HG03060 (cell line): Measurements from ENCODE around the gene CAP2.

Experiments used
- ATAC-seq: cut with Tn5 transposase; IDR thresholded peaks from one replicate; pipeline ENCODE4 v1.9.1; 2021; ENCODE audit warnings: low read depth, moderate number of reproducible peaks; ENCODE audit not compliant: unreplicated experiment

The CAP2 gene

DNA sequence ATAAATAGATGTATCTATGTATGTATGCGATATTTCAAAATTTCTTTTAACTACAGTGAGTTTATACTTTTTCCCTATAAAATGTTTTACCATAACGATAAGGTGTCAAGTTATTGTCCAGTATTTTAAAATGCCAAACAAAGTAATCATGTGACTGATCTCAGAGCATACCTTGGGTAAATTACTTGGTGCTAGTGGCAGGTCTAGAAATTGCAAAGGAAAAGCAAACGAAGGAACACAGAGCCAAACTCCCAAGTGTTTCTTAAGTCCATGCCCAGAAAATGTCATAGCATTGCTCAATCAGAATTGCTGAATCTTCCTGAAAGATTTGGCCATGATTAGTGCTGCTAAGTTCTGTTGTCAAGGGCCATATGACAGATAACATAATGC lies 77.5 kb downstream of the CAP2 start:
- ATAC-seq = no peak

DNA sequence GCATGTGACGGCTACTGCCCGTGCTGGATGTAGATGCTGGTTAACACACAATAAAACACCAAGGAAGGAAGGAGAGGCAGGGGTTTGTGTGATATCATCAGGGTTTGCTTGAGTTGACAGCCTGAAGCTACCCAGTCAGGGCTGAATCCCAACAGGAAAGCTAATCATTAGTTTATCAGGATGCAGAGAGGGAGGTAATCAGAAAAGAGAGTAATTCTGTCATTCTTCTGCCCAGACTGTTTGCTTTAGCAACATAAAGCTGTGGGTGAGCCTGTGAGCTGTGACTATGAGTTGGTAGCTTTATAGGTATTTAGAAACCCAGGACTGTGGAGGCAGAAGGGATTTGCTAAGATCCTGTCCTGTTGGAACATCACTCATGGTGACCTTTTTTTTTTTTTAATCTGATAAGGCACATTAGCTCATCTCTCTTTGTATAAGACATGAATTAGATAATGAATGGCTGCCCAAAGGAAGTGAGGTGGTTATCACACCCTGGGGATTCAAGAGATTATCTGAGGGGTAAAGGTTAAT lies 79.3 kb downstream of the CAP2 start:
- no peak for ATAC-seq

DNA sequence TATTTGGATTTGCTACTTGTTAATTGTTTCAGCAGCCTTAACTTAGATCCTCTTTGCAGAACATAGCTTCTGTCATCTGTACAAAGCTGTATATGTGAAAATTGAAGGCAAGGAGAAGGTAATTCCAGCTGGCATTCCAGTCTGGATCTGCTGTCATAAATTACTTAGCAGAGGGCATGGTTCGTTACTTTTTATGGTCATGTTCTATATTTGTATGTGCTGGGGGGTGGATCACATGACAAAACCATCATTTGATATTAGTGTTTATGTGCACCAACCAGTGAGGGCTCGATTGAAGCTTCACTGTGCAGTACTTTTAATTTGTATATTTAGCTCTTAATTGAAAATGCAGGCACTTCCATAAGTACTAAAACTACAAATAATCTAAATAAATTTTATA lies 80.2 kb downstream of the CAP2 start:
- no peak for ATAC-seq

DNA sequence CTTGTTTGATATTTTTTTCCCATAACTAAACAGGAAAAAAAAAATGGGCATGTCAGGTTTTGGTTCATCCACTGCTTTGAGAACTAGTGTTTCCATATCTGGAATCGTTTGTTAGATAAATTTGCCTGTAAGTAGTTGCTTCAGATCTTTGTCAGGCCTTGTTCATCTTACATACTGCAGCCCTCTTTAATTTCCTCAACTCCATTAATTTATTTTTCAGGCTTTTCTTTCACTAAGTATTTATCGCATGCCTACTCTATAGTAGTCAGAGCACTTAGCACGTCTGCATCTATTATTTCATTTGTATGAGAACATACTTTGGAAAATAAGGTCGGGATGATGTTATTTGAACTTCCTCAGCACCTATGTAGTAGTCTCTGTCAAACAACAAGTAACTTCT lies 80.9 kb downstream of the CAP2 start:
- ATAC-seq = no peak

DNA sequence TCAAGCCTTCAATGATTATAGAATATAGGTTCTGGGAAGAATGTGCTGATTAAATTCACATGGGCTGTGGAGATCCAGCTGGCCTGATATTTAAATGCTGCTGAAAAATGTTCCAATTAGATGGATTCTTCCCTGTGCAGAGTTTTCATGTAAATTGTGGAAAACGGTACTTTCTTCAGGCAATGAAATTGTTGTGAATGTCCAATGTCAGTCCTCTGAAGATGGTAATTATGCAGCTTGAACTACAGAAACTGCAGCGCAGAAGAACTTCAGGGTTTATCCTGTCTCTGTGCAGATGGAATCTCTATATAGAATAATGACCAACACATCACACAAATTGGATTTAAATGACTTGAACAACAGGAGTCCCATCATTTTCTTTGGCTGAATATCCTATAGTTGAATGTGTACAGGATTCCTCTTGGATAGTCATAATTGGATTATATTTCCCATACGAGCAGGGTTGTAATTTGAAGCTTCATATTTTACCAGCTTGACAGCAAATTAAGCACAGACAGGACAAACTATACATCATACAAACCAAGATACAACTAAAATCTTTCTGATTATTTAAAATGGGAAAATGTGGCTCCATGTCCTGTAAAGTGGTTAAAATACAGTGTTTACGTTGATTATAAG lies 82.3 kb downstream of the CAP2 start:
- no peak for ATAC-seq

DNA sequence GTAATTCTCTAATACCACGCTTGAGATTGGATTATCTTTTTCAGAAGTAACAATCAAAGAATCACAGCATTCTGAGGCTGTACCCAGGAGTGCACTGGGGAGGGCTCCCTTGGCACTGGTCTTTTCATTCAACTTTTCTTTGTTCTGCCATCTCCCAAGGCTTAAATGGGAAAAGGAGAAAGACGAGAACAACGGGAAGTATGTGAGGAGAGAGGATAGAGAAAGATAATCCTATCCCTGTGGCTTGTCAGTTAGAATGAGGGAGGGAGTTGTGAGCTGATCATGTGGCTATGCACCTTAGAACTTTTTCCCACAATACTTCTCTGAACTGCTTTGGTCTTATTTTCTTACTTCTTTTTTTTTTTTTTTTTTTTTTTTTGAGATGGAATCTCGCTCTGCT lies 83.1 kb downstream of the CAP2 start:
- no peak for ATAC-seq

DNA sequence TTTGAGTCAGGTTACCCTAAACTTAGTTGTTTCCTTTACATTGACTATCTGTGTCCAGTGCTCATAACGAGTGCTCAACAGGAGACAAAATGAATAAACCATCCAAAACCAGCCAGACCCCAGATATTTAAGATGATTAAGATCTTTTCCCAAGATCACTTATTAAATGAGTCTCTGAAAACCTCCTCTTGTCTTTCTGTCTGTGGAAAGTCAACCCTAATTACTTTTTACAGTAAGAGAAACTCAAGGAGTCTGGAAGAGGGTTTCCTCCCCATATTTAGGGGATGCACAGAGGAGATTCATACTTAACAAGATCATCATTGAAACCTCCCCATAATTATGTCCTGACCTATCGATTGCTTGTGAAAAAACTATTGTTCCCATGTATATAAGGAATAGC lies 84.0 kb downstream of the CAP2 start:
- ATAC-seq = no peak

DNA sequence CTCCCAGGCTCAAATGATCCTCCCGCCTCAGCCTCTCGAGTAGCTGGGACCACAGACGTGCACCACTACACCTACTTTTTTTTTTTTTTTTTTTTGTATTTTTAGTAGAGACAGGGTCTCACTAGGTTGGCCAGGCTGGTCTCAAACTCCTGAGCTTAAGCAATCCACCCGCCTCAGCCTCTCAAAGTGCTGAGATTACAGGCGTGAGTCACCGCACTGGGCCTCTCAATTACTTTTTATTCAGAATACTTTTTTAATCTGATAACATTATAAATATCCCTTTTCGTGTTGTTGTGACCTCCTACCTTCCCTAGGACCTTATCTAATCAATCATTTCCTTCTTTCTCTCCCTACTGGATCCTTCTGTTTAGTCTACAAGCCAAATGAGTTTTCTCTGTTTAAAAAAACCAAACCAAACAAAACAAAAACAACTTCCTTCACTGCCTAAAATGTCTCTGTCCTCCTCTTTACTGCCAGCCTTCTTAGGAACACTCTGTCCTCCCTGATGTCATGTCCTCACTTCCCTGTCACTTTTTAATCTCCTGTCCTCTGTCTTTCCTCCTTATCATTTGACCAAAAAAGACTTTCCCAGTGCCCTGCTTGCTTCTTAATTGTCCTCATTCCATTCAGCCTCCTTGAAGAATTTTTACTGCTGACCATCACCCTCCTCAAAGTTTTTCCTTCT lies 85.0 kb downstream of the CAP2 start:
- ATAC-seq = no peak

DNA sequence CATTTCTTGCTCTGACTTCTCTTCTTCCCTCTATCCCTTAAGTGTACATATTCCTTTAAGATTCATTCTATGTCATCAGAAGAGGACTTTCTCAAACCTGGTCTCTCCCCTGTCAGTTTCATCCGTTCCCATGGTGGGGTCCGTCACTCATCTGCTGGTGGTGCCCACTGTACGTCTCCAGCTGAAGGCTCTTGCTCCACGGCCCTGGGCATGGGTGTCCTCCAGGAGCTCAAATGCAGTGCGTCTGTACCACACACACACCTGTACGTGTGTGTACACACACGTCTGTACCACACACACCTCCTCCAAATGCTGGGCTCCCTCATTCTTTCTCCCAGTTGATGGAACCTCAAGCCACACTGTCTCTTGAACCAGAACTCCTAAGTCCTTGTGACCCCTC lies 85.6 kb downstream of the CAP2 start:
- ATAC-seq = no peak

DNA sequence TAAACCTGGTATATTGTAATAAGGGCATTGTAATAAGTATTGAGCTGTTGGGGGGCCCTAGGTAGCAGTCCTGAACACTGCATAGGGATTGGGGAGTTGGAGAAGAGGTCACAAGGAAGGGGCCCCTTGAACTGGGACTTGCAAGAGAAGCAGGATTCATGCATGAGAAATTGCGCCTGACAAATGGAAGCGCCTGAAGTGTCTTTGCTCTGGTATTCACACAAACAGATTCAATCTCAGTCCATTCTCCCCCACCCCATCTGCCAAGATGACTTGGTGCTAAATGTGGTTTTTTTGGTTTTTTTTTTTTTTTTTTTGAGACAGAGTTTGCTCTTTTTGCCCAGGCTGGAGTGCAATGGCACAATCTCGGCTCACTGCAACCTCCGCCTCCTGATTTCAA lies 87.1 kb downstream of the CAP2 start:
- no peak for ATAC-seq

DNA sequence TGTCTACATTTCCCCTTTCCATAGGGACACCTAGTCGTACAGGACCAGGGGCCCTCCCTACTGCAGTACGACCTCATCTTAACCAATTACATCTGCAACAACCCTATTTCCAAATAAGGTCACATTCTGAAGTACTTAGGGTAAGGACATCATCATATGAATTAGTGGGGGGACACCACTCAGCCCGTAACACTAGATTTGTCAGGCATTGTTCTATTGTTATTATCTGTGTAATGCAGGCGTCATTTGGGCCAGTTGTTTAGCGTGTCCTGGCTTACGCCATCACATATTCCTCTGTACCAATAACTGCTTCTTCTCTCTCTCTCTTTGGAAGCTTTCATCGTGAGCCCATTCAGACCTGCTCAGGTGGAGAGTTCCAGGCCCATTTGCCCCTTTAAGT lies 89.3 kb downstream of the CAP2 start:
- no peak for ATAC-seq

DNA sequence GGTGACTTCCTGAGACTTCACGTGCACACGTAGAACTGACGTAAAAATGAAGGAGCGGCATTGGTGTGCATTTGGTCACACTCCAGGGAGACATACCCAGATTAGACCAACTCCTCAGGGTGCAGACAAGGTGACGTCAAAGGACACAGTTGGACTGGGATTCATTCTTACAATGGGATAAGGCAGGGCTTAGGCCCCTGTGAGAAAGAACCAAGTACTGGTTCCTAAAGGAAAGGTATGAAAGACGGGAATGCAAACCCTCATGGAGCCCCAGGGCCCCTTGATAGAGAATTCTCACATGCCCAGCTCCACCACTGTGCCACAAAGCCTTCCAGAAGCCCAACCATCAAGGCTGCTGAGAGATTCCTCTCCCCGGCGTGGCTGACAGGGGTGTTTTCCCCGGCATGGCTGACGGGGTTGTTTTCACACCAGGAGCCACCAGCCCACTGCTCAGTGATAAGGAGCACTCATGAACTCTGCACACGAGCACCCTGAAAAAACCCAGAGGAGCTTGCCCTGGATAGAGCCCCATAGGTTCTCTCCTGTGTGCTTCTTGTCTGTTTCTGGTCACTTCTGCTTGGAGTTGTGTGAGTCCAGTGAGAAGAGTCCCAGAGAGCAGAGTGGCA lies 90.1 kb downstream of the CAP2 start:
- no peak for ATAC-seq

DNA sequence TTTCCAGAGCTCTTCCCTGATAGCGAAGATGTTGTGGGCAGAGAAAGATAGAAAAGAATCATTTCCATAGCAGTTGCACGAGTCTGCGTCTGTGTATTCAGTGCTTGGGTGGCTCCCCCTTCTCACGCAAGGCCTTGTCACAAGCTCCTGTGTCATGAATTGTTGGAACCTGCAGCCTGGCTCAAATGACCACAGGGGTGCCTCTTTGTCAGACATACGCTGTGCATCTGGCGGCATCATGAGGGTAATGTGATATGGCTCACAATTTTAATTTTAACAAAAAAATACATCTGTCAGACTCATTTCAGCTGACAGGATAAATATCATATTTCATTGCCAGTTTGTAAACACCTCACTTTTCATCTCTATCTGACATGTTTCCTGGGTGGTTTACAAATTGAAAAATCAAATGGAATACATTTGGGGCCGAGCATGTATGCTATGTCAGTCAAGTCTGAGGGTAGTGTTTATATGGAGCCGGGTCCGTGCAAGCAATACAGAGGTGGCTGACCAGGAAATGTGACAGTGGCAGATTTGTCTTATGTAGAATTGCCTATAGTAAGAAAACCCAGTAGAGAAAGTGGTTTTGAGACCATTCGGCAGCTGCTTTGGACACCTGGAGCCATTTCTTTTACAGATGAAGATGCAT lies 90.9 kb downstream of the CAP2 start:
- ATAC-seq = no peak

DNA sequence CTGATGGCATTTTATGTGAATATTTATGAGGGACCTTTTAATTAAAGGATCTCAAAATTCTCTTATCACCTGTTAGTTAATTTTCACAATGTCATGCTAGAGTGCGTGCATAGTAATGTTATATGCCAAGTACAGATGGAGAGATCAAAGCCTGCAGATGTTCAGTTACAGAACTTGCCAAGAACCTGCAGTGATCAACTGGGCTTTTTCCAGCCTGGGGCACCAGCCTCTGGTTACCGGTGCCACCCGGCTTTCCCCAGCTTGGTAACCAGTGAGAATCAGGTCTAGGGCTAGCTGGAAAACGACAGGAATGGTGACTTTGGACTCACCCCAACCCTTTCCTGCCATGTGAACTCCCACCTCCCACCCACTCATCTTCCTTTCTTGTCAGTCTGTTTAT lies 91.8 kb downstream of the CAP2 start:
- ATAC-seq = no peak

DNA sequence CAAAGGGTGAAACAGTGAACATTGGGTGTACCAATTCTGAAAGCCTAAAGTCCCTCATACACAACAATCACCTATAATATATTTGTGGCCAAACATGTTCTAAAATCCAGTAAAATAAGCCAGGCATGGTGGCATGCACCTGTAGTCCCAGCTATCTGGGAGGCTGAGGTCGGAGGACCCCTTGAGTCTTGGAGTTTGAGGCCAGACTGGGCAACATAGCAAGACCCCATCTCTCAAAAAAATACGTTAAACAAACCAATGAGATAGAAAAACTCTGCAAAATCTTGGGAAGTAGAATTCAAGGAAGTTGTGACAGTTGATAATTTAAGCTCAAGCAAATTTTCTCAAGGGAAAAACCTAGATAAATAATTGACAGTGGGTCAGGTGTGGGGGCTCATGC lies 92.6 kb downstream of the CAP2 start:
- ATAC-seq = no peak

DNA sequence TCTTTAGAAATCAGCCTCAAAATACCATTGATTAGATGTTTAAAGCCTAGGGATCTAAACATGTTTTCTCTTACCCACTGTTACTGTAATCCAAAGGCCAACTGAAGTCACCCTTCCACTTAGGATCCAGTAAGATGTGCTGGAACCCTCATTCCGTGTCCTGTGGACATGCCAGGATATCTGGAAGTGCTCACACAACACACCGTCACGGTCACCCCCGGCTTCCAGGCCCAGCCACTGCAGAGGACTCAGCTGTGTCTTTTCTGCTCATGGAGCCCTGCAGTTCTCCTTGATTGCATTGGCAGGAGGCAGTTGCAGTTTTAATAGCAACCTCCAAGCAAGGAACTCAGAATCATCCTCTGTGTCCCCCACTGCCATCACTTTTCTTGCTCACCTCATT lies 93.3 kb downstream of the CAP2 start:
- no peak for ATAC-seq

DNA sequence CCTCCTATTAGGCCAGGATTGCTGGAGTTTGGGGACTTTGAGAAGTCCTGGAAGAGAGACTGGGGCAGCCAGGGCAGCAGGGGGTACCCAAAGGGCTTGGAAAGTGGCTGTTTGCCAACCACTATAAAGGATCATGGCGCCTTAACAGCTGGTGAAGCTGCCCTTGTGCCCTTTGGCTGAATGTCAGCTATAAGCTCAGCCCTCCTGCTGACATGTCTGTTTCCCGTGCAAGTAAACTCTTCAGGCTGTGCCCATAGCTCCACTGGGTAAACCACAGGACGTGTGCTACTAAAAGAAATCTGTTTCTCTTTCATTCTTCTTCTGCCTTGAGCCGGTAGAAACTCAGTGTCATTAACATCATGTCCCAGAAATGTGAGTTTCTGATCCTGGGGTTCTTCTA lies 97.3 kb downstream of the CAP2 start:
- no peak for ATAC-seq

DNA sequence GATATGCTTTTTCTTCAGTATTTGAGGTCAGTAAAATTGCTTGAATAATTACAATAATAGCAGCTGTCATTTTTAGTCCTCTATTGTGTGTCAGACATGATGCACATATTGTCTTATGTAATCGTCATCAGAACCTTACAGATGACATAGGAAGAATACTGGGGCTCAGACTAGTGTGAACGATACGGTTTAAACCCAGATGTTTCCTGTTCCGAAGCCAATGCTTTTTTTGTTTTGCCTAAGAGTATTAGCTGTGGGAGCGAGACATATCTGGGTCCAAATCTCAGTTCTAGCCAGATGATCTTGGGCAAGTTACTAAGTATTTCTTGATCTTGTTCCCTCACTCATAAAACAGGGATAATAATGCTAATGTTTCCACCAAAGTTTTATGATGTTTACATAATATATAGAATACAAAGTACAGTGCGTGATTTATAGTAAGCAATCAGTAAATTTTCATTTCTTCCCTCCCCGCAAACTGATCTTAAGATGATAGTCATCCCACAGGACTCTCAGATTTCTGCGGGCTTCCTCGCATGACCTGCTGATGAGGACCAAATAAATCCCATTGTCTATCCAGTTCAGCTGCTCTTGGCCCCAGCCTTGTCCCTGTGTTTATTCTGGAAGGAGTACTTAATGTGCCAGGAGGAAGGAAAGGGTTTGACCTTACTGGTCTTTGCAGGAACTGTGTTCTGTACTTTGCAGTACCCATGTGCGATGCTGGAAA lies 98.2 kb downstream of the CAP2 start:
- ATAC-seq = no peak

DNA sequence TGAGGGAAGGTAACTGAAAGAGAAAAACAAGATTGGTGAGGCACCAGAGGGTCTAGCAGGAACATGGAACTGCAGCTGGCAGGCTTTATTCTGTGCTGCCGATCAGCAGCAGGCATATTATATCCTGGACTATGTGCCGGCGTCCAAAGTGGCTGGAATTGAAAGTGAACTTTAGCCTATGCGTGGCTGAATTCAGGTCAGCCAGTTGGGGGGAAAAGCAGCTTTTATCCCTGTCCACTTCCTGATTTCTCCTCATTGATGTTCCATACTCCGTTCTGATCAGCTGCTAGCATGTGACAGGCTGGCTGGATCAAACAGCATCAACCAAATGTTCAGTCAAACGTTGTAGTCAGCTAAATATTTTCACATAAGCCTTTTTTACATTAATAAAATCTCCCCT lies 99.0 kb downstream of the CAP2 start:
- ATAC-seq = no peak

DNA sequence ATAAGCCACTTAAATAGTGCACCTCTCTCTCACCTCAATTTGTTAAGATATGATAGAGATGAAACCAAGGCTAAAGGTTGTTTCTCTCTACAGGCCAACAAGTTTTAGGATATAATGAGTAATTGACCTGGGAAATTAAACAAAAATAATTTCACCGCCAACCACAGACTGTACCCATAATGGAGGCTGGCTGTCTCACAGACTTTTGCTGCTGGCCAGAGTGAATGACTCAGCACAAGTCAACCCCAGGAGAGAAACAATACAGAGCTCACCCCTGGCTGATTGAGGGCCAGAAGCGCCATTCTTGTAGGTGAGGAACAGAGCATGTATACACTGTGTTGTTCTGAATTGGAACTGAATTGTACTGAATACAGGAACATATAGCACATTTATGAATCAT lies 99.9 kb downstream of the CAP2 start:
- no peak for ATAC-seq

DNA sequence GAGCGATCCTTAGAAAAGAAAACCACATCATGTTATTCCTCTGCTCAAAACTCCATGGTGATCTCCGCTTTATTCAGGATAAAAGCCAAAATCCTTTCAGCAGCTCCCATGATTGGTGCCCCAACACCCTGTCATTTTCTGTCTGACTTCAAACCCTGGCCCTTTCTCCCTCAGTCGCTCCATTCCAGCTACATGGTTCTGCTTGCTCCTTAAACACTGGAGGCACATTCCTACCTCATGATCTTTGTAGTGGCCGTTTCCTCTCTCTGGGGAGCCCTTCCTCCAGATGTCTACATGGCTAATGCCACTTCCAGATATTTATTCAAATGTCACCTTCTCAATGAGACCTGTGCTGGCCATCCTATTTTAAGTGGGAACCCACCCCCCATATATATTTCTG lies 100.8 kb downstream of the CAP2 start:
- ATAC-seq = no peak
